GM21447 (cell line): Measurements from ENCODE around the gene COL1A2.

Source experiments
- ATAC-seq: cut with Tn5 transposase; IDR thresholded peaks from one replicate; pipeline ENCODE4 v1.9.1; 2021; ENCODE audit not compliant: unreplicated experiment

COL1A2 gene

DNA sequence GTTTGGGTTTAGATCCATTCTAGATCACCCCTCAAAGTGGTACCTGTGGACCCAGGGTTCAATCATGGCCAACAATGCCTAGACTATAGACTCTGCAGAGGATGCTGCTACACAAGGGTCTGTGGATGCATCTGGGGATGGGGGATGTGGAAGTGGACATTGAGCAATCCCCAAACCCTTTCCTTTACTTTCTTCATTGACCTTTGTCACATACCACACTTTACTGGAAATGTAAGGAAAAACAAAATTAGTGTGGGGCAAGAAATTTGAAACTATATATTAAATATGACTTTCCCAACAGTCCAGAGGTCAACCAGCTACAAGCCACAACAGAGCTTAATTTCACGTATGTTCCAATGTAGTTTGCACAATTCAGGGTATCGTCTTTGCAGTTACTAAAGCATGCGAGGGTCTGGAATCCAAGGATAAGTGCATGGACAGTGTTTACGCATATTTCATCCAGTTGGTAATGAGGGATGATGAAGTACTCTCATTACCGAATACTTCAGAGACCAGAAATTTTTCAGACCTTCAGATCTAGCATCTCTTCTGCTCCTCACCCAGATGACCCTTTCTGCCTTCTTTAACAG lies 81.7 kb downstream of the COL1A2 start:
- no peak for ATAC-seq

DNA sequence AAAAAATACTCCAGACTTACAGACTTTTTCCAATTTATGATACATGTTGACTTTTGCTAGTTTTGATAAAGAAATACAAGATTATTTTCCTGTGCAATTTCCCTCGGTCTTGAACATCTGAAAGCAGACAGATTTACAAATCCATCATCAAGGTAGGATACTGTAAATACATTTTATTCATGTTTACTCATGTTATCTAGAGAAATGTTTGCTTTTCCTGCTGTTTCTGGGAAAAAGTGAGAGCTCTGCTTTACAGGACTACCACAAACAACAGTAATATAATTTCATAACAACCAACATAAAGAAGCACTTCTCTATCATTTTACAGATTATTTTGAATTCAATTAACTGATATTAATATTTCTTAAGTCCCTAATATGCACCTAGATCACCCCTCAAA lies 83.2 kb downstream of the COL1A2 start:
- ATAC-seq = no peak

DNA sequence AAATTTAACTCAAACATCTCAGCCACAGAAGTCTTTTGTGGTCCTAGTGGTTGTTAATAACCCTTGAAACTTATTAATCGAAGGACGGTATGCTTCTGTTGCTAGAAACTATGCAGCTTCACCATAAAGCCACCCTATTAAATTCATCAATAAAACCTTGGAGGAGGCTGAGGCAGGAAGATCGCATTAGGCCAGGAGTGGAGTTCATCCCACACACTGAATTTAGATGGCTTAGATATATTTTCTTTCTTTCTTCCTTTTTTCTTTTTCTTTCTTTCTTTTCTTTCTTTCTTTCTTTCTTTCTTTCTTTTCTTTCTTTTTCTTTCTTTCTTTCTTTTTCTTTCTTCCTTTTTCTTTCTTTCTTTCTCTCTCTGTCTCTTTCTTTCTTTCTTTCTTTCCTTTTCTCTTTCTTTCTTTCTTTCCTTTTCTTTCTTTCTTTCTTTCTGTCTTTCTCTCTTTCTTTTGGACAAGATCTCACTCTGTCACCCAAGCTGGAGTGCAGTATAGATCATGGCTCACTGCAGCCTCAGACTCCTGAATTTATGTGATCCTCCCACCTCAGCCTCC lies 84.0 kb downstream of the COL1A2 start:
- ATAC-seq = no peak
